ENCODE data around the gene RNF144B.

GRCh38 chr6:18468503-18468843 is 81.3 kb downstream of the RNF144B start:
- no peak for TF ChIP-seq CTCF (IDR thresholded peaks at IDR 0.05)
- TF ChIP-seq POLR2A (IDR thresholded peaks at IDR 0.05): no peak
